Measurements from ENCODE around the gene BRIP1. TPM values are rescaled to one million over a fixed set of nuclear protein-coding genes. Genes with fewer than 3 reads are reported as not detected.

Gene BRIP1
- polyA plus RNA-seq, 2 of the 4 experiments (the other 2 are of a cell fraction): 8.0 to 11.5 TPM

DNA sequence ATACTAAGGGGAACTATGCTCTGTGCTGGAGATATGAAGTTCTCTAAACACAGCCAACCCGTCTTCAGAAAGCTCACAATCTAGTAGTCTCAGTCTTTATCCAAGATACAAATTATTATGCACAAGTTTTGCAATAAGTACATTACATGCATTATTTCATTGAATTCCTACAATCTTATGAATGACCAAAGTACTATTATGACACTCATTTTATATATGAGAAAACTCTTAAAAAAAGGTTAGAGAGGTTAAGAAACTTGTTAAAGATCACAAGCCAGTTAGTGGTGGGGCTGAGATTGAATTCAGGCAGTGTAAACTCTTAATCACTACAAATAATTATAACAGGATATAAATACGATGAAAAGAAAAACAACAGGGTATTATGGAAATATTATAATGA is 4.7 kb upstream of the BRIP1 start:
- ChIA-PET CTCF (interaction anchor here (0.8 kb wide), 1 partner anchor 170 kb away, joined by 5 read pairs; no protein-coding TSS in a partner anchor), POLR2A (no interaction called here)
- TF ChIP-seq SREBF2 (IDR thresholded peaks at IDR 0.05) (no peak), BCL3 (IDR thresholded peaks at IDR 0.05) (no peak), ELK1 (IDR thresholded peaks at IDR 0.05; ENCODE audit: low read depth, low read length) (no peak), EHMT2 (IDR thresholded peaks at IDR 0.05; ENCODE audit: low read depth) (no peak)
- no peak for ATAC-seq
- WGBS (ENCODE audit: missing lambda C conversion rate): 84% methylated on average over 2 of the region's 2 CpGs
- Histone ChIP-seq H3K4me3 (no peak overlapping the region), H3K4me2 (no peak overlapping the region), H3K27ac (no peak overlapping the region), H3K4me1 (peaks cover 5% of the 10 kb centered on the region; the same call in 2 of the 3 replicates), H3K9me3 (no peaks in the 10 kb centered on the region)
- no peak for DNase-seq (ENCODE audit: low read depth in 1 of 2, low spot score in 1 of 2)
- no peak for FAIRE-seq

DNA sequence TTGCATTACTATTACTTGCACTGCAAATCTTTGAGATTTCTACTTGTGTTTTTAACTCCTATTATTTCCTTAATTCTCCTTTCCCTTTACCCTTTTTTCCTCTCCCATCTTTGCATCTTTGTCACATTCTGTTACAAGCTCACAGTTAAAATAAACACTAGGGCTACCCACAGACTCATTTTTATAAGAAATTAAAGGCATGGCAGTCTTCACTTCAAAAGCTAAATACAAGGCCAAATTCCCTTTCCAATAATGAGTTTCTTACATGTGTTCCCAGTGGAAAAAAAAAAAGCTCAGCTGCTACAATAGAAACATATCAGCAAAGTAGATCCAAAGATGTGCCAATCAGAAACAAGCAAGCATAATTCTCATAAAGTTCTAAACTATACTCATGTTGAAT is 3.7 kb upstream of the BRIP1 start:
- CTCF ChIA-PET: interaction anchor here (0.7 to 0.9 kb wide), 2 partner anchors 455 to 457 kb away, joined by 3 read pairs; no protein-coding TSS in a partner anchor
- no peak overlapping the region for H3K4me2 ChIP-seq
- TF ChIP-seq, protein P1, sequence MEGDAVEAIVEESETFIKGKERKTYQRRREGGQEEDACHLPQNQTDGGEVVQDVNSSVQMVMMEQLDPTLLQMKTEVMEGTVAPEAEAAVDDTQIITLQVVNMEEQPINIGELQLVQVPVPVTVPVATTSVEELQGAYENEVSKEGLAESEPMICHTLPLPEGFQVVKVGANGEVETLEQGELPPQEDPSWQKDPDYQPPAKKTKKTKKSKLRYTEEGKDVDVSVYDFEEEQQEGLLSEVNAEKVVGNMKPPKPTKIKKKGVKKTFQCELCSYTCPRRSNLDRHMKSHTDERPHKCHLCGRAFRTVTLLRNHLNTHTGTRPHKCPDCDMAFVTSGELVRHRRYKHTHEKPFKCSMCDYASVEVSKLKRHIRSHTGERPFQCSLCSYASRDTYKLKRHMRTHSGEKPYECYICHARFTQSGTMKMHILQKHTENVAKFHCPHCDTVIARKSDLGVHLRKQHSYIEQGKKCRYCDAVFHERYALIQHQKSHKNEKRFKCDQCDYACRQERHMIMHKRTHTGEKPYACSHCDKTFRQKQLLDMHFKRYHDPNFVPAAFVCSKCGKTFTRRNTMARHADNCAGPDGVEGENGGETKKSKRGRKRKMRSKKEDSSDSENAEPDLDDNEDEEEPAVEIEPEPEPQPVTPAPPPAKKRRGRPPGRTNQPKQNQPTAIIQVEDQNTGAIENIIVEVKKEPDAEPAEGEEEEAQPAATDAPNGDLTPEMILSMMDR (IDR thresholded peaks at IDR 0.05): no peak
- TF ChIP-seq, protein P2, sequence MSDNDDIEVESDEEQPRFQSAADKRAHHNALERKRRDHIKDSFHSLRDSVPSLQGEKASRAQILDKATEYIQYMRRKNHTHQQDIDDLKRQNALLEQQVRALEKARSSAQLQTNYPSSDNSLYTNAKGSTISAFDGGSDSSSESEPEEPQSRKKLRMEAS (IDR thresholded peaks at IDR 0.05): no peak
- no peak for TF ChIP-seq REST (IDR thresholded peaks at IDR 0.05)
- no peak for TF ChIP-seq ESRRA (IDR thresholded peaks at IDR 0.05; ENCODE audit: borderline replicate concordance, low read length)
- TF ChIP-seq ZFP36 (IDR thresholded peaks at IDR 0.05; ENCODE audit: borderline replicate concordance, partially characterized antibody): no peak
- no peak for TF ChIP-seq KDM5A (IDR thresholded peaks at IDR 0.05)
- TF ChIP-seq BHLHE40 (IDR thresholded peaks at IDR 0.05; ENCODE audit: low read depth, low read length): no peak
- TF ChIP-seq EHMT2 (IDR thresholded peaks at IDR 0.05; ENCODE audit: low read depth): no peak
- no peak for TF ChIP-seq GATA3 (IDR thresholded peaks at IDR 0.05; ENCODE audit: borderline replicate concordance)
- no peak for TF ChIP-seq HOXA7 (CRISPR knock-in tag; IDR thresholded peaks at IDR 0.05)
- no peak for TF ChIP-seq HEYL (CRISPR knock-in tag; IDR thresholded peaks at IDR 0.05)
- TF ChIP-seq CHD4 (IDR thresholded peaks at IDR 0.05; ENCODE audit: borderline replicate concordance): no peak
- TF ChIP-seq EP300 (IDR thresholded peaks at IDR 0.05): no peak
- no peak for TF ChIP-seq FOSB (CRISPR knock-in tag; IDR thresholded peaks at IDR 0.05)
- no peak for TF ChIP-seq NFE2L2 (conservative IDR thresholded peaks at IDR 0.05; ENCODE audit: low read length)
- TF ChIP-seq FOXS1 (CRISPR knock-in tag; IDR thresholded peaks at IDR 0.05): no peak
- TF ChIP-seq CBX8 (IDR thresholded peaks at IDR 0.05): no peak
- no peaks in the 10 kb centered on the region for H3K9me3 ChIP-seq
- ATAC-seq: no peak
- H3K4me3 ChIP-seq: no peak overlapping the region
- FAIRE-seq: peak; percentile 39
- POLR2A ChIA-PET: no interaction called here
- H3K27ac ChIP-seq: no peak overlapping the region
- H3K4me1 ChIP-seq: peaks cover 9% of the 10 kb centered on the region; the same call in 2 of the 3 replicates
- no peak for DNase-seq (ENCODE audit: low read depth in 1 of 2, low spot score in 1 of 2)
